Stimulated activated CD8-positive, alpha-beta memory T cell treated with anti-CD3 and anti-CD28 coated beads, Interleukin-4, amount 100 ng/mL, for 24 hours (primary cell): Measurements from ENCODE around the gene PKN3.
"Not testable (repeated sequence)": the region's sequence is repeated elsewhere in the genome, so short reads cannot be mapped to it uniquely, and the experiment has no call there.

Source experiments
- DNase-seq: peaks from one replicate; pipeline ENCODE4 v3.0.0-alpha.2; 2020; ENCODE audit warnings: low read depth

PKN3 gene

DNA sequence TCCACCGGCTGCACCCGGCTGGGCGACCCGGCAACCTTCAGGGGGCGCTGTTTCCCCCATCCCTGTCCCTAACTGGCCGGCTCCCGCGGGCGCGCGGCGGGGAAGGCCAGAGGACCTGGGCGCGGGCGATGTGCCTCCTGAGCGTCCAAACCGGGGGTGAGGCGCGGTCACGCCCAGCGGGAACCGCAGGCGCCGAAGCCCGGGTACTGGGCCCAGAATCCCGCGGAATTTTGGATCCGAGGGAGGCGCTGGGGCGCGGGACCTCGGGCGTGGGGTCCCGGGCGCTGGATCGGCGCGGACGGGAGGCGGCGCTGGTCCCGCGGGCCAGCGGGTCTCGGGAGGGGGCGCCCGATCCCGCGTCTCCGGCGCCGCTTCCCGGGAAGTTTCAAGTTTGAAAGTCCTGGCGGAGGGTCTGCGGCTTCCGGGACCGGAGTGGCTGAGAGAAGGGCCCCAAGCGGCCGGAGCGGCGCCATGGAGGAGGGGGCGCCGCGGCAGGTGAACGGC lies at the start of gene PKN3:
Gene PKN3 (plus strand): TSS at position 59 of the 504 bp plus-strand sequence. CDS start 413 bp downstream, at position 472.
- peak; percentile 82 for DNase-seq

DNA sequence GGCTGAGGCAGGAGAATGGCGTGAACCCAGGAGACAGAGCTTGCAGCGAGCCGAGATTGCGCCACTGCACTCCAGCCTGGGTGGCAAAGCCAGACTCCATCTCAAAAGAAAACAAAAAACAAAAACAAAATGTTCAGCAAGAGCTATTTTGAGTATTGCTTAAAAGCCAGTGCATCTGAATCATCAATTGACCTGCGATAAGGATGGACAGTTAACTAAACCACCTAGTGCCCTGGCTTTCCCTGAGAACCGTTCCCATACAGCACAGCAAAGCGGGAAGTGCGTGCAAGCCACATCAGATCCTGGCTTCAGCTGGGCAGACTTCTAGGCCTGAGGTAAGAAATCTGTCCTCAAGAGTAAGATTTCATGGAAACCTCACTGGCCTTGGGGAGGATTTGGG lies 48.4 kb upstream of the PKN3 start:
- no peak for DNase-seq

DNA sequence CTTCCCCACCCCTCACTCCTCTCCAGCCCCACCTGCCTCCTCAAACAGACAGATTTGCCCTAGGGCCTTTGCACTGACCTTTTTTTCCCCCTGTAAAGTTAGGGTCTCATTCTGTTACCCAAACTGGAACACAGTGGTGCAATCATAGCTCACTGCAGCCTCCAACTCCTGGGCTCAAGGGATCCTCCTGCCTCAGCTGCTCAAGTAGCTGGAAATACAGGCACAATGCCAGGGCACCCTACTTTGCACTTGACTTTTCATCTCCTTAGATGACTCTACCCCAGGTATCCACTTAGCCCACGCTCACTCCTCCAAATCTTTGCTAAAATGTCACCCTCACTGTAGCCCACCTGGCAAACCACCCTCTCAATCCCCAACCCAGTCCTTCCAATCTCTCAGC lies 47.8 kb upstream of the PKN3 start:
- no peak for DNase-seq

DNA sequence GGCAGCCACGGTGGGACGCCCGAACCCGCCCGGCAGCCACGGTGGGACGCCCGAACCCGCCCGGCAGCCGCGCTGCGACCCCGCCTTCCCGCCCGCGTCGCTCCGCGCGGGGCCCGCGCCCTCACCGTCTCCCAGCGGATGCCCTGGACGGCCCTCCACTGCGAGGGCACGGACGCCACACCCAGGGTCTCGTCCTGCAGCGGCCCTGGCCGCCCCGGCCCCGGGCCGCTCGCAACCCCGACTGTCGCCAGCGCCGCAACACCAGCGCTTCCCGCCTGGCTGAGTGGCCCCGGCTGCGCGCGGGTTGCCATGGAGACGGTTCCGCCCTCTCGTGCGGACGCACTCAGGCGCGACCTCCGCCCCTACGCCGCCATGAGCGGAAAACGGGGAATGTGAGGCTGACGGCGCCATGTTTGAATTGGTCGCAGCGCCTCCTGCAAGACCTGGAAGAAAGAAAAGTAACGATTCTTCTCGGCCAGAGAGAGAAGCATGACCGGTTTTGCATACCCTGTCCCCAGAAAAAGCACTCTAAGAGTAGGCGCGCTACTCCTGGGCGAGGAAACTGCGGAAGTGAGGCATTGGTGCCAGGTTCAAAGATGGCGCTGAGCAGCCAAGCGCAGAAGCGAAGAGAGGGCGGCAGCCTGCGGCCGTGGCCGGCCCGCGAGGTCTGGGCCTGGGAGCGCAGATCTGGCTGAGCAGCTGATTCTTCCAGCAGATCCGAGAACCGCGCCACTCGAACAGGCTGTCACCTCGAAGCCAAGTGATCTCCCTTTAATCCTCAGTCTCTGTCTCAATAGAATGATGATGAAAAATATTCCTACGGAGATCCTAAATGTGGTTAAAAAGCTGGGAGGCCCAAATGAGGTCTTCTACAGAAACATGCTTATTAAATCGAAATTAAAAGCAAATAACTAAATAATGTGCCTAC lies 45.6 kb upstream of the PKN3 start, which contains the start of gene DYNC2I2:
Gene DYNC2I2 (minus strand): TSS at position 432 of the 928 bp plus-strand sequence. CDS start 121 bp downstream, at position 311.
- DNase-seq = peak; percentile 96

DNA sequence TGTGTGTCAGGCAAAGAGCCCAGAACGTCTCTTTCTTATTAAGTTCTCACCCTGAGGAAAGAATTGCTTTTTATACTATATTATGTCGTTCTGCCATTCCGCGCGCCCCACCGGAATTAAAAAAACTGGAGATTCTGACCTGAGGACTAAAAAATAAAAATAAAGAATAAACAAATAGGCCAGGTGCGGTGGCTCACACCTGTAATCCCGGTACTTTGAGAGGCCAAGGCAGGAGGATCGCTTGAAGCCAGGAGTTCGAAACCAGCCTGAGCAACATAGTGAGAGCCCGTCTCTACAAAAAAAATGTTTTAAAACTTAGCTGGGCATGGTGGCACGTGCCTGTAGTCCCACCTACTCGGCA lies 45.0 kb upstream of the PKN3 start:
- DNase-seq = no peak

DNA sequence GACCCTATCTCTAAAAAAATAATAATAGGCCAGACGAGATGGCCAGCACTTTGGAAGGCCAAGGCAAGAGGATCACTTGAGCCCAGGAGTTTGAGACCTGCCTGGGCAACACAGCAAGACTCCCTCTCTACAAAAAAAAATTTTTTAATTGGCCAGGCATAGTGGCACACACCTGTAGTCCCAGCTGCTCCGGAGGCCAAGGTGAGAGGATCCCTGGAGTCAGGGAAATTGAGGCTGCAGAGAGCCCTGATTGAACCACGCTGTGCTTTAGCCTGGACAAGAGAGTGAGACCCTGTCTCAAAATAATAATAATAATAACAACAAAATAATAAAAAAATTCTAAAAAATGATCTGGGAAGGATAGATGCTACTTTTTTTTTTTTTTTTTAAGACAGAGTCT lies 44.5 kb upstream of the PKN3 start:
- no peak for DNase-seq

DNA sequence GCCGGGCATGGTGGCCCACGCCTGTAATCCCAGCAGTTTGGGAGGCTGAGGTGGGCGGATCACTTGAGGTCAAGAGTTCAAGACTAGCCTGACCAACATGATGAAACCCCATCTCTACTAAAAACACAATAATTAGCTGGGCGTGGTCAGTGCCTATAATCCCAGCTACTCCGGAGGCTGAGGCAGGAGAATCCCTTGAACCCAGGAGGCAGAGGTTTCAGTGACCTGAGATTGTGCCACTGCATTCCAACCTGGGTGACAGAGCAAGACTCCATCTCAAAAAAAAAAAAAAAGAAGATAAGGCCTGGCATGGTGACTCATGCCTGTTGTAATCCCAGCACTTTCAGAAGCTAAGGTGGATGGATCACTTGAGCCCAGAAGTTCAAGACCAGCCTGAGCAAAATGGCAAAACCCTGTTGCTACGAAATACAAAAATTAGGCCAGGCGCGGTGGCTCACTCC lies 35.8 kb upstream of the PKN3 start:
- not testable (repeated sequence) for DNase-seq

DNA sequence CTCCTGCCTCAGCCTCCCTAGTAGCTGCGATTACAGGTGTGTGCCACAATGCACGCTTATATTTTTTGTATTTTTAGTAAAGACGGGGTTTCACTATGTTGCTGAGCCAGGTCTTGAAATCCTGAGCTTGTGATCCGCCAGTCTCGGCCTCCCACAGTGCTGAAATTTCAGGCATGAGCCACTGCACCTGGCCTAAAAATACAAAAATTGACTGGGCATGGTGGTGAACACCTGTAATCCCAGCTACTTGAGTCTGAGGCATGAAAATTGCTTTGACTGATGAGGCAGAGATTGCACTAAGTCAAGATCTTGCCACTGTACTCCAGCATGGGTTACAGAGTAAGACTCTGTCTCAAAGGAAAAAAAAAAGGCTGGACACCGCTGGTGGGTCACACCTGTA lies 32.5 kb upstream of the PKN3 start:
- no peak for DNase-seq

DNA sequence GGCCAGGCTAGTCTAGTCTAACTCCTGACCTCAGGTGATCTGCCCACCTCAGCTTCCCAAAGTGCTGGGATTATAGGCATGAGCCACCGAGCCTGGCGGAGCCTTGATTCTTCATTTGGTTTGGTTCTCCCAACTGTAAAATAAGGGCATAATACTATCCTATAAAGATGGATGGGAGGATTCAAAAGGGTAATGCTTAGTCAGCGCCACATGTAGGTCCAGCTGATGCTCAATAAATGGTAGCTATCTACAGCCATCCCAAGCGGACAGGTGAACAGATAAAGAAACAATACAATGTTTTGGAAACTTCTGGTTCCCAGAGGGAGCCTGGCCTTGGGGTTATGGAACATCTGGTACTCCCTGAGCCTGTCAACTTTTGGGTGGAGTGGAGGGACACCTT lies 26.9 kb upstream of the PKN3 start:
- DNase-seq = no peak

DNA sequence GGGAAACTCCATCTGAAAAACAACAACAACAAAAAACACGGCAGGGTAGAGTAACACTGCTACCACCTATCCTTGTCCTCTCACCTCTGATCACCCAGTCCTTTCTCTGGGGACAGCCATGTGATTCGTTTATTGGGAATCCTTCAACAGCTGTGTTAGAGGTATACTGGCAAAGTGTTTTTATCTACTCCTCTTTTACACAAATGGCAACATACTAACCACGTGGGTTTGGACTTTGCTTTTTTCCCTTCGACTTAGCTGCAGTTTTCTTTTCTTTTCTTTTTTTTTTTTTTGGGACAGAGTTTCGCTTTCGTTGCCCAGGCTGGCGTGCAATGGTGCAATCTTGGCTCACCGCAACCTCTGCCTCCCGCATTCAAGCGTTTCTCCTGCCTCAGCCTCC lies 24.5 kb upstream of the PKN3 start:
- DNase-seq = no peak

DNA sequence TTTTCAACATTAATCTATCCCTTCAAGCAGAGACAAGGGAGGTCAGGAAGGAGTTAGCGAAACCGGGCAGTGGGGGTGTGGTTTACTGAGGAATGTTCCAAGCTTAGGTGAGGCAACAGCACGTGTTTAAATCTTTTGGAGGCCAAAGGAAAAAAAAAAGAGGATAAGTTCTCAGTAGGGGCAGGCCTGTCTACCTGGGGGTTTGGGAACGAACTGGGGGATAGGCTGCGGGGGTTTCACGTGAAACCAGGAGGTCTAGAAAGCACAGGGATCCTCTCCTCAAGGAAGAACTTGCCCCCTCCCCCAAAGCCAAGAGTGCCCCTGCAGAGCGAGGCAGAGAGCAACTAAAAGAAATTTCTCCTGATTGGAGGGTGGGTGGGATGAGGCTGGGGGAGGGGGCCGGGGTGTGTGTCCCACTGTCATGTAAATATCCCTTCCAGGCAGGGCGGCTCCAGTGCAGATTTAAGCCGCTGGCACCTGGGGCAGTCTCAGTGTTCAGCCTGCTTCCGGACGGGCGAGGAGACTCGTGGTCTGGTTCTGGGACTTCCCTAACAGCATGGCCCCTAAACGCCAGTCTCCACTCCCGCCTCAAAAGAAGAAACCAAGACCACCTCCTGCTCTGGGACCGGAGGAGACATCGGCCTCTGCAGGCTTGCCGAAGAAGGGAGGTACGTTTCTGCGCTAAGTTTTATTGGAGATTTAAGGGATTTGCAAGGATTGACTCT lies 18.8 kb upstream of the PKN3 start:
- no peak for DNase-seq

DNA sequence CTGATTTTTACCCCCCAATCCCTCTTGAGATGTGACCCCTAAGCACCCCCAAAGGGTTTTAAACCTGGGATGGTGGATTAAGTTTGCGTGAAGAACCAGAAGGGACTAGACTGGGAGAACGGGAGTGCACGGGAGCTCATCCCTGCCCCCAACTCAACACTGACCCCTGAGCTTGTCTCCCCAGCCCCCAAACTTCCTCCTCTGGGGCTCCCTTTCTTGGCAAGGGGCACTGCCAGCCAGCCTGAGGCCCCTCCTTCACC lies 18.3 kb upstream of the PKN3 start:
- no peak for DNase-seq

DNA sequence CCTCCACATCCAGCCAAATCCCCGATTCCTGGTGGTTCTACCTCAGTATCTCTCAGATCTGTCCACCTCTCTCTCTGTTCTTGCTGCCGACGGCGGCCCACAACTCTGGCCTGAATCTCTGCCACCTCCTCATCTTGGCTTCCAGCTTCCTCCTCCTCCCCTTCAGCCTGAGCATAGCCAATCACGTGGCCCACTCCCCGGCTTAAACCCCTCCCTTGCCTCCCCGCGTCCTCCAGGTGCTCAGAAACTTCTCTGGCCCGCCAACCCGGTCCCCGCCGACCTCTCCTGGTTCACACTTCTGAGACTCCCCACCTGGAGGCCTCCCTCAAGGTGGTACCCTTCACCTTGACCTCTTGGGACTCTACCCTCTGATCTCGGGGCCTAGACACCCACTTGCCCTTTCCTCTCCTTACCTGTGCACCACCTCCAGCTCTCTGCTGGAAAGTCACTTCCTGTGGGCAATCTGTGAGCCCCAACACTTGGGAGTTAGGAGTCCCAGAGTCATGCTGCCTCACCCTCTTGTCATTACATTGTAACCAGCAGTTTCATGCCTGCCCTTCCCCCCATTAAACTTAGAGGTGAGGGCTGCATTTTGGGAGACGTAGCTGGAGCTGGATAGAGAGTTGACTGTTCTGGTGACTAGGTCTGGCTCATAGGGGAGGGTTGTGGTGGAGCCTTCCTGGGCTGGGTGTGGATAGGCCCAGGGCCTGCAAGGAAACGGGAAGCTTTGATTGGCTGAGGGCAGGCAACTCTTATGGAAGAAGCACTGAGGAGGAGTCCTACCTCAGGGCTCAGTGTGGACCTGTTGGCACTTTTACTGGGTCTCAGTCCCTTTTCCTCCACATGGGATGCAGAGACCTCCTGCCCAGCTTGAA lies 17.7 kb upstream of the PKN3 start:
- DNase-seq = peak; percentile 68

DNA sequence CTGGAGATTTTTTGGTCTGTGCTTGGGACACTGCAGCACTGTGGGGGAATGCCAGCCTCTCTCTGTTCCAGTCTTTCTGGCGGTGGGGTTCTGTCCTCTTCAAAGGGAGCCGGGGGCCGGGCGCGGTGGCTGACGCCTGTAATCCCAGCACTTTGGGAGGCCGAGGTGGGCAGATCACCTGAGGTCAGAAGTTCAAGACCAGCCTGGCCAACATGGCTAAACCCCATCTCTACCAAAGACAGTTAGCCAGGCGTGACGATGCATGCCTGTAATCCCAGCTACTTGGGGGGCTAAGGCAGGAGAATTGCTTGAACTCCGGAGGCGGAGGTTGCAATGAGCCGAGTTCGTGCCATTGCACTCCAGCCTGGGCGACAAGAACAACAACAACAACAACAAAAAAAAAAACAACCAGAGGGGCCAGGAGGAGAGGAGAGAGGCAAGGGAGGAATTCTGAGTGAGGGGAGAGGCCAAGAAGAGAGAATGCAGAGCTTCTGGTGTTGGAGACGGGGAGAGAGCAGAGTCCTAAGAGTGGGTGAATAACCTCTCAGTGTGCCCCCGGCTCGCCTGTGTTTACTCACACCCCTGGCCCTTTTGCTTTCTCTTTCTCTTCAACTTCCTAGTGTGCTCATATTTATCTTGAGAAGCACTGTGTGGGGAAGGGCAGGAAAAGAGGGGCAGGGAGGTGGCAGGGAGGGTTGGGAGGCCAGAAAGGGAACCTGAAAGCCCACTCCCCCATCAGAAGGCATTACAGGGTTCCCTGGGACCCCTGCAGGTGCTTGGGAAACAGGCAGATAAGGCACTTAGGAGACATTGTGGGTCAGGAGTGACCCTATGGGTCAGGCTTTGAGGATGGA lies 16.4 kb upstream of the PKN3 start:
- DNase-seq = no peak

DNA sequence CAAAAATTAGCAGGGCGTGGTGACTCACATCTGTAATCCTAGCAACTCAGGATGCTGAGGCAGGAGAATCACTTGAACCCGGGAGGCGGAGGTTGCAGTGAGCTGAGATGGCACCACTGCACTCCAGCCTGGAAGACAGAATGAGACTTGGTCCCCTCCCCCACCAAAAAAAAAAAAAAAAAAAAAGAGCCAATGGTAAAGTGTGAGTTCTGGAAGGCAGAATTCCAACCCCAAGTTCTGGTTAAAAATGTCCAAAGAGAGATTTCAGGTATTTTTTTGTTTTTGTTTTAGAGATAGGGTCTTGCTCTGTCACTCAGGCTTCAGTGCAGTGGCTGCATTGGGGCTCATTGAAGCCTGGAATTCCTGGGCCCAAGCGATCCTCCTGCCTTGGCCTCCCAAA lies 14.8 kb upstream of the PKN3 start:
- DNase-seq = no peak

DNA sequence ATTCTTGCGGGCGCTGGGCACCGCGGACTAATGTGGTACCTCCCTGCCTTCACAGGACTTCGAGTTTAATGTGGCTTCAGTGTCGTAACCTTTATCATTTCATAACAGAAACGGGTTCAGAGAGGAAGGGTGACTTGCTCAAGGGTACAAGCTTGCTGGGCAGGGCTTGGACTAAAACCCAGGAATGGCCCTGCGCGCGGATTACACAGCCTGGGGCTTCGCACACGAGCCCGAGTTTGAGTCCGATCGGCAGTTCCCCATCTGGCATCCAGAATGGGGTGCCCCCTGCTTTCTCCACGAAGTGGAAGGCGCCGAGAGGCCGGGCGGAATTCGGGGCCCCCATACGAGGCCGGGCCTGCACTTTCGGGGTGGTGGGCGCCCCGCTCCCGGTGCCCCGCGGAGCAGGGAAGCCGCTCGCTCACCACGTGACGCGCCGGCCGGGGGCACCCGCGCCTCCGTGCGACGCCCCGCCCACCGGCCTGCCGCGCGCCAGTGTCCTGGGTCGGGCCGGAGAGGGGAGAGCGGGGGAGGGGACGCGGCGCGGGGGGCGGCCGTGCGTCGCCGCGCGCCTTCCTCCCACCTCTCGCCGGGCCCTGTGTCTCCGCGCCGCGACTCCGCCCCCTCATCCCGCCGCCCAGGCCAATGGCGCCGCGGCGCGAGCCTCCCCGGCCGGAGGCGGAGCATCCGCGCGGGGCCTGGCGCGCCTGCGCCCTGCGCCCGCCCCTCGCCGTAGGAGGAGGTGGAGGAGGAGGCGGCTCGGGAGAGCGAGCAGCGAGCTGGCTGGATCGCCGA lies 13.6 kb upstream of the PKN3 start, which contains the start of gene SET:
Gene SET (plus strand): TSS at position 722 of the 792 bp plus-strand sequence. CDS start 361 bp downstream, outside the sequence.
- DNase-seq = peak; percentile 92

DNA sequence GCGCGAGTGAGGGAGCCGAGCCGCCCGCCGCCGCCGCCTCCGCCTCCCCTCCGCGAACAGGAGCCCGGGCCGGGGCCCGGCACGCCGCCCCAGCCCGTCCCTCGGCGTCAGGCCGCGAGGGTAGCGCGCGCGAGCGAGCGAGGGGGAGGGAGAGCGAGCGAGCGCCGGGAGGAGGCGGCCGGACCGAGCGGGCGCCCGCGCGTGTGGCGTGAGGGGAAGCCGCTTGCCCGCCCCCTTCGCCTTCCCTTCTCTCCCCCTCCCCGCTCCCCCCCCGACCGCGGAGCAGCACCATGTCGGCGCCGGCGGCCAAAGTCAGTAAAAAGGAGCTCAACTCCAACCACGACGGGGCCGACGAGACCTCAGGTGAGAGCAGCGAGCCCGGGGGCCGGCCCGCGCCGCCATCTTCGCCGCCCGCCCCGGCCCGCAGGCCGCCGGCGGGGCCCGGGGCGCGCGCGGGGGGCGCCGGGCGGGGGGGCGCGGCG lies 13.0 kb upstream of the PKN3 start:
- DNase-seq = no peak

DNA sequence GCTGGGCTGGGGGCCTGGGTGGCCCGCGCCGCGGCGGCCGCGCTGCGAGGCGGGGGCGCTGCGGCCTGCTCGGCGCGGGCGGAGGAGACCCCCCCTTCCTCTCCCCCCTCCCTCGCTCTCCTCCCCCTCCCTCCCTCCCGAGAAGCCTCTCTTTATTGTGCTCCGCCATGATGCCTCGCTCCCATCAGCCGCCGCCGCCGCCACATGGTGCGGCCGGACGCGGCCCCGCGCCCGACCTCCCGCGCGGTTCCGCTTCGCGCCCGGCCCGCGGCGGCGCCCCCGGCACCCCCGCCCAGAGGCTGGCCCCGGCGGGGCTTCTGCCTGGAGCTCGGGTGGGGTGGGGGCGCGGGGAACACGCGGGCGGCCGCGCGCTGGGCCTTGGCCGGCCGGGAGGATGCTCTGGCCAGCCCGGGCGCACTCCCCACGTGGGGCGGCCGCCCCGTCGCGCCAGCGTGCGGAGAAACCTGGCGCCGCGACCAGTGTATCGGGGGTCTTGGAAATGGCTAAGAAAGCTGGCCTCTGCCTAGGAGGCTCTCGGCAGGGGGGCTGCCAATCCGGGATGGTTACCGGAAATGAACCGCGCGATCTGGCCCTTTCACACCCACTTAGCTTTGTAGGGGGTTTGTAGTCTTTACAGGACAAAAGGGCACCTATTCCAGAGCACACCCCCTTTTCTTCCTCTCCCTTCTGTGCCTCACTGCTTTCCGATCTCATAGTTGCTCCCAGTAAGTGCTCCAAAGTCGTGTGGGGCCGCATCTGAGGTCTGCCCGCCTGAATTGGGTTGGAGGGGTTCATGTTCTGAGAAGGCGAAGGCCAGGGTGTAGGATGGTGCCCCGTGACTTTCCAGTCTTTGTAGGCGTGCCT lies 12.3 kb upstream of the PKN3 start:
- peak; percentile 38 for DNase-seq

DNA sequence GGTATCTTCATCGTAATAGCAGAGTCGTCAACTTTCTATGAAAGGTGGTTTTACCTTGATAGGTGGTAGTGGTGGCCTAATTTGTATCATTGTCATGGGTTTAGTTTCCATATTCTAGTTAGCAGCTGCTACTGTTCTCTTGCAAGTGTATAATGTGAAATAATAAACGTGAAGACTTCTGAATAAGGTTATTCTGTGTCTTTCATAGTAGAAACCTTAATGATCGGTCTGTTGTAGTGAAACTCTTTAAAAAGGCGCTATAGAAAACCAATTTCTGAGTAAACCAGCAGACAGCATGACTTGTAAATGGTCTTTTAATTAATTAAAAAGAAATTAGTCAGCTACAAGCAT lies 11.6 kb upstream of the PKN3 start:
- no peak for DNase-seq
